Coronary artery (tissue), 2 donors: ENCODE measurements around the gene MAP1LC3B2.

ENCODE experiments used
- DNase-seq: peaks from one replicate; pipeline ENCODE4 v3.0.0-alpha.2; 2017; ENCODE audit warnings: low spot score
- H3K27ac ChIP-seq, 2 donors: fragments of 200-600 bp; sonication (generic); one replicate each; pipeline ENCODE4 v1.5.1; 2016 to 2019
- H3K4me3 ChIP-seq: fragments of 200-600 bp; sonication (generic); 2 replicates; pipeline ENCODE4 v1.5.1; 2016; ENCODE audit warnings: mild to moderate bottlenecking, moderate library complexity
- TF ChIP-seq, protein P1 (sequence below): fragments of 200-600 bp; sonication (generic); IDR thresholded peaks from one replicate; pipeline ENCODE4 v1.5.1; 2019; ENCODE audit warnings: antibody characterized with exemption

MAP1LC3B2 gene

DNA sequence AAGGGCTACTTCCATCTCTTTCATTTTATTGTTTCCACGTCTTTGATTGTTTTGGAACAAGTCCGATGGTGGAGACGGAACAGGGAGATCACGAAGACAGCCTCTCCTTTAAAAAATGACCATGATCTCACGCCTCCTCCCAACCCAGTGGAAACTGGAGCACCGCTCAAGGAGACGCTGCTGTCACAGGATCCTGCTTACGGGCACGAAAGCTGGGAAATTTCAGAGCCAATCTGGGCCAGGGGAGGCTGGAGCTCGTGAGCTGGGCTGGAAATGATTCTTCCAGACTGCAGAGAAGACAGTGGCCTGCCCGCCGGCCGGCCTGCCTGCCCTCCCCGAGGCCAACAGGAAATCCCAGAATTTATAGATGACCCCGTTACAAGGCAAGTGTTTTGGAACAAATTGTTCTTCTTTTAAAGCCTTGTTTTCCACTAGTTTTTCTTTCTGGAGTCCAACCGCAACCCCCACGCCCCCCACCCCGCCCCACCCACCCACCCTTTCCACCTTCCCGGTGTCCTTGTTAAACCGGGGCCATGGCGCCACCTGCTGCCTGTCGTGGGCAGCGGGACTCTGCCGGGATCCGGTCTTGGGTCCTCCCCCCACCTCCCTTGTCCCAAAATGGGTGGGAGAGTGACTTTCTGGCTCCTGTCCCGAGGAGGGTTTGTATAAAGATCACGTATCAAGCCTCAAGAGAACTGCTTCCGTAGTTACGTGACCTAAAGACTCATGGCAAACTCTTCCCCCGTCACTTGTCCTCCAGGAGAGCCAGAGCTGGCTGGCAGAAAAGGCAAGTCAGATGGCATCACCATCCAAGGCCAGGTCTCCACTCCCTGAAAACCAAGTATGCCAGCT lies 40.3 kb downstream of the MAP1LC3B2 start:
- TF ChIP-seq, protein P1, sequence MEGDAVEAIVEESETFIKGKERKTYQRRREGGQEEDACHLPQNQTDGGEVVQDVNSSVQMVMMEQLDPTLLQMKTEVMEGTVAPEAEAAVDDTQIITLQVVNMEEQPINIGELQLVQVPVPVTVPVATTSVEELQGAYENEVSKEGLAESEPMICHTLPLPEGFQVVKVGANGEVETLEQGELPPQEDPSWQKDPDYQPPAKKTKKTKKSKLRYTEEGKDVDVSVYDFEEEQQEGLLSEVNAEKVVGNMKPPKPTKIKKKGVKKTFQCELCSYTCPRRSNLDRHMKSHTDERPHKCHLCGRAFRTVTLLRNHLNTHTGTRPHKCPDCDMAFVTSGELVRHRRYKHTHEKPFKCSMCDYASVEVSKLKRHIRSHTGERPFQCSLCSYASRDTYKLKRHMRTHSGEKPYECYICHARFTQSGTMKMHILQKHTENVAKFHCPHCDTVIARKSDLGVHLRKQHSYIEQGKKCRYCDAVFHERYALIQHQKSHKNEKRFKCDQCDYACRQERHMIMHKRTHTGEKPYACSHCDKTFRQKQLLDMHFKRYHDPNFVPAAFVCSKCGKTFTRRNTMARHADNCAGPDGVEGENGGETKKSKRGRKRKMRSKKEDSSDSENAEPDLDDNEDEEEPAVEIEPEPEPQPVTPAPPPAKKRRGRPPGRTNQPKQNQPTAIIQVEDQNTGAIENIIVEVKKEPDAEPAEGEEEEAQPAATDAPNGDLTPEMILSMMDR, result peak; percentile 57
- DNase-seq, result peak; percentile 89
- Histone ChIP-seq H3K4me3 (peak overlapping the region; percentile 67), H3K27ac (peak overlapping the region; percentile 47 to 82)

DNA sequence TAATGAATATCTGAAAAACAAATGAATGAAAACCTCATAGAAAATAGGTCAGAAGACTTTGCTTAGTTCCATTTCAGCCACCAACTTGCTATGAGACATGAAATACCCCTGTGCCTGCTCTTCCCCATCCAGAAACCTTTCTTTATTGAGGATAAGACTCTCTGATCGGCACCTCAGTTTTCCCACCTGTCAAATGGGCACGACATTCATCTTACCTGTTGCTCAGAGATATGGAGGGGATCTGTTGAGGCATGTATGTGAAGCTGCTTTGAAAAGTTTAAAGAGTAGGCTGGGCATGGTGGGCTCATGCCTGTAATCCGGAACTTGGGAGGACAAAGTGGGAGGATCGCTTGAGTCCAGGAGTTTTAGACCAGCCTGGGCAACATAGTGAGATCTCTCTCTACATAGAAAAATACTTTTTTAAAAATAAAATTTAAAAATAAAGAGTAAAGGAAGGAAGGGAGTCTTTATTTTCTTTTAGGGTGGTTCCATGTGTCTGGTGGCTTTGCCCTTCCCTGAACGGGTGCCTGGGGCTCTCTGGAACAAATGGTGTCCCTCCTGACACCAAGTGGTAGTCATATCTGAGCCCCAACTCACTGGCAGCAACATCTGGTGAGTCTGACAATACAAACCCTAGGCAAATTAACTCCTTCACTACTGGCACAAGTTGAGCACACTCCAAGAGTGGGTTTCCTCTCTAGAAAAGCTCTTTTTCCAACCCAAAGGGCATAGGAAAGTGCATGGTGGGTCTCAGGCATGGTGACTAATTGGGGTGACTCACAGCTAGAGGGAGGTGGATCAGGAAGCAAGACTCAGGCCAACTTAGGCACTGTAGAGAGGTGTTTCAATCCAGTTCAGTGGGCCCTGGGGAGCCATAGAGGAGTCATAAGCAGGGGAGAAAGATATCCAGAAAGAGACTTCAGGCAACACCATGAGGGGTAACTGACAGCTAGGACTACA lies 42.1 kb downstream of the MAP1LC3B2 start:
- Histone ChIP-seq H3K27ac (peak overlapping the region in 1 of 2 donors; percentile 38), H3K4me3 (no peak overlapping the region)
- no peak for DNase-seq
- TF ChIP-seq, protein P1, result no peak

DNA sequence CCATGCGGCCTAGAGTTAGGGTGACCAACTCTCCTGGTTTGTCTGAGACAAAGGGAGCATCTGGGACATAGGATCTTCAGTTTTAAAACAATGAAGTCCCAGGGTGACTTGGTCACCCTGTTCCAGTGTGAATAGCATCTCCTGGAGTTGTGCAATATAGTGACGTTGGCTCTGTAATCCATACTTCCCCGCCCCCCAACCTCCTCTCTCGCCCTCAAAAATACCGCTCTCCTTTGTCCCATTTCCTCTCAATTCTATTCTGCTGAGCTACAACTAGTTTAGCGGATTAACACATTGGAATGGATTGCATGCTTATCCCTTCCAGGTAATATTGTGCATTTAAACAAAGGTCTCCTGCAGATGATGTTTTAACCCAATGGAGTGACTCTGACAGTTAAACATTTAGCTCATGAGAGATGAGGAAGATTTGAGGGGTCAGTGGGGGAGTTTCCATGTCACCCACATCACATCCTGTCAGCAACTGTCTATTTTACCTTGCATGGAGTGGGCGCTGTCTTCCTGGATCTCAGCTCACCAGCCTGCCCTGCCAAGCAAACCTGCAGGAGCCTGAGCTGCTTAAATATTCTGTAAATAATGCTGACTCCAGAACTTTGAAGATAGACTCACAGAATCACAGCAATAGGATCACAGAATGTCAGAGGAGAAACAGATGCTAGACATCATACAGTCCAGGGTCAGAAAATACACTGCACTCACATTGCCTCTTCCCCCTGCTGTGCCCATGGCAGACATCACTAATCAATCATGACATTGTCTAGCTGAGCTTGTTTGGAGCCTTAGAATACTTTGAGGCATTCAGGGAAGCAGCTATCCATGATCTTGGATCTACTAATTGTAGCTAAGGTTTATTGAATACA lies 43.0 kb downstream of the MAP1LC3B2 start:
- DNase-seq, result no peak
- no peak overlapping the region for H3K4me3 ChIP-seq
- peak overlapping the region in 1 of 2 donors; percentile 38 for H3K27ac ChIP-seq
- TF ChIP-seq, protein P1, result no peak

DNA sequence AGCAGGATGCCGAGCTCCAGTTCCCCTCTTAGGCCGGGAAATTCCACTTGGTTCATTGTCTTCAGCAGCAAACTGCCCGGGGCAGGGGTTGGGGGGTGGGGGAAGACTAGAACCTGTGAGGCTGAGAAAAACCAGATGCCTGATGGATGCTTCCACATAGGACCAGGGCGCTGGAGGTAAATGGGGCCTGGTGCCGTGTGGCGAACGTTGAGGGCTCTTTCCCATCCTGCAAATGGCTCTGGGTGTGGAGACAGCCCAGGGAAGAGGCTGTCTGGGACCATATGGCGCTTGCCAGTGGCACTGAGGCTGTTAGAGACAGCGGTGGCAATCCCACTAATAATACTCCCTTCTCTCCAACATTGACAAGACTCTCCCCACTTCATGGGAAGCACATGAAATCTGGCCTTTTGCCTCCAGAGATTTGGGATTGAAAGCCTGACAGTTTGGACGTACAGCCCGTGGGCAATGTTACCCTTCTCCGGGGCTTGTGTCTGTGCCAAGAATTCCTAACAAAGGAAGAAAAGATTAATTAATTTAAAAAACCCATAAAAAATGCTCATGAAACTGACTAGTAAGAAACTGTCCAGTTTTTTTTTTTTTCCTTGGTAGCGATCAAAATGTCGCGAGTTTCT lies 44.5 kb downstream of the MAP1LC3B2 start:
- Histone ChIP-seq H3K4me3 (no peak overlapping the region), H3K27ac (no peak overlapping the region)
- DNase-seq, result no peak
- TF ChIP-seq, protein P1, result no peak

DNA sequence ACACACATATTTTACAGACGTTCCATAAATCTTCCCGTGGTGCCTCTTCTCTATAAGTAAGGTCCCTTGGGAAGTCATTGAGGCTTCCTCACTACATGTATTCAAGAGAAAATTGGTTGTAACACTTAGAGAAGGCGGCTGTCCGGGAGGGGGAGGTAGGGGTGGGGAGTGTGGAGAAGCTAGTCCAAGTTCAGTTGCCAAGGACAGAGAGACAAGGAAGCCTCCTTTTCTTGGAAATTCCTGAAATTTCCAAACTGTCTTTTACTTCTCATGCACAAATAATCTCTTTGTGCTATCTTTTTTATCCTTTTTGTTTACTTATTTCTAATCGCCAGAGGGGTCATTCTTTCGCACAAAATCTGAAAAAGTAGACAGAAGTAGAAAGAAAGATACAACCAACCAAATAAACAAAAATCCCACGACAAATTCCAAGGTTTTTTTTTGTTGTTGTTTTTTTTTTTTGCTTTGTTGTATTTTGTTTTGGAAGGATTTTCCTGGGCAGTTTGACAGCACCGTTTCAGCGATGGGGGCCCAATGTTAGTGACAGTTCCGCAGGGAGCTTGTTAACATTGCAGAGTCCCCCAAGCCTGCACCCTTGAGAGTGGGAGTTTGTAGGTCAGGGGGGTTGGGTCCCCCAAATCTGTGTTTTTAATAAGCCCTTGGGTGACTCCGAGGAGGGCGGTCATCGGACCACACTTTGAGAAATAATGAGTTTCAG lies 45.2 kb downstream of the MAP1LC3B2 start:
- no peak for DNase-seq
- TF ChIP-seq, protein P1, result no peak
- Histone ChIP-seq H3K4me3 (no peak overlapping the region), H3K27ac (no peak overlapping the region)
